ENCODE results near the gene STAP1. TPM values are rescaled to one million over a fixed set of nuclear protein-coding genes. Genes with fewer than 3 reads are reported as not detected.
A peak's percentile ranks its signal among the peaks of the same experiment; 100 is the strongest.

The STAP1 gene
- total and polyA plus RNA-seq, 10 of the 15 experiments (the other 5 are each of a cell fraction or from before 2014, with no cell fraction given), result 4.6 to 19.4 (median 9.4) TPM

DNA sequence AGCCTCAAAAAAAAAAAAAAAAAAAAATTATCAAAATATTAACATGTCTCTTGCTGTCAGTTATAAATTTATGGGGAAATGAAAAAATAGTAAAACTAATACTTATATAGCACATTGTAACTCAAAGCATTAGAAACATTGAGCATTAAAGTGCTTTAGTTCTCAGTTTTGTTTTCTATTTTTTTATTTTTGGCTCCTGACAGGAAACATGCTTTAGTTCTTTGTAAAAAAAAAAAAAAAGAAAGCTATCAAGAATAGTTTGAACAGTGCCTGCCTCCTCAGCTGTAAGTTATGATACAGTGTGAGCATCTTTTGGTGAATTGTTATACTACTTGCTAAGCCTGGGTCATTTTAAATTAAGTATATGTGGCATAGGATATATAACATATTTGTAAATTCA, 8.1 kb upstream of the STAP1 start:
- CTCF ChIA-PET, result interaction anchor here (0.6 to 7.3 kb wide), 17 partner anchors 8 to 681 kb away, joined by 3 to 60 read pairs (median 6); partner anchors contain the start of genes STAP1 and UBA6

DNA sequence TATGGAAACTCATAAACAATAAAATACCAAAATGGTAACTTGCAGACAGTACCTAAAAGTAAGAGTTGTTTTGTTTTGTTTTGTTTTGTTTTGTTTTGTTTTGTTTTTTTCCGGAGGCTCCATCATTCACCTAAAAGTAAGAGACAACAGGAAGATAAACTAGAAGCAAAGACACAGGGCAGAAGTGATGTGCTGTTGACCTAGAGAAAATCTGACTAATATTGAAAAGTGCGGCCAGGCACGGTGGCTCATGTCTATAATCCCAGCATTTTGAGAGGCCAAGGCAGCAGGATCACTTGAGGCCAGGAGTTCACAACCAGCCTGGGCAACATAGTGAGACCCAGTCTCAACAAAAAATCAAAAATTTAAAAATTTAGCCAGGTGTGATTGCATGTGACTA, 7.7 kb upstream of the STAP1 start:
- TF ChIP-seq CHD1 (IDR thresholded peaks at IDR 0.05; ENCODE audit: low read depth, low read length) (no peak), EED (IDR thresholded peaks at IDR 0.05; ENCODE audit: low read depth) (0 out of 2 replicates have a peak, but pooled peaks have one; percentile 16)
- ATAC-seq, result peak; percentile 14; the same call in 1 of the 3 replicates
- Histone ChIP-seq H3K4me1 (ENCODE audit: control insufficient read depth, insufficient read depth, low read length) (peaks cover 4% of the 10 kb centered on the region; the same call in 1 of the 2 replicates), H2AFZ (ENCODE audit: control insufficient read depth, low read depth, low read length) (peak overlapping the region; percentile 61), H3K27me3 (replicated peaks in 1 of 2; ENCODE audit: control insufficient read depth in 2 of 2, insufficient read depth in 2 of 2, low read length in 1 of 2) (no peaks in the 10 kb centered on the region), H3K79me2 (ENCODE audit: control insufficient read depth, insufficient read depth, low read length) (no peaks in the 10 kb centered on the region), H4K20me1 (ENCODE audit: control insufficient read depth, insufficient read depth) (no peaks in the 10 kb centered on the region), H3K27ac (ENCODE audit: control insufficient read depth, insufficient read depth) (peak overlapping the region; percentile 4; the same call in 1 of the 2 replicates), H3K4me2 (ENCODE audit: control insufficient read depth, insufficient read depth) (peak overlapping the region; percentile 38), H3K9ac (ENCODE audit: control insufficient read depth, insufficient read depth, low read length) (peak overlapping the region; percentile 15; the same call in 1 of the 2 replicates), H3K4me3 (no peak overlapping the region), H3K36me3 (ENCODE audit: control insufficient read depth in 2 of 2, insufficient read depth in 2 of 2, low read length in 1 of 2) (no peaks in the 10 kb centered on the region), H3K9me3 (replicated peaks; ENCODE audit: control insufficient read depth, insufficient read depth, low read length) (no peaks in the 10 kb centered on the region)
- CTCF ChIA-PET, result interaction anchor here (0.6 to 7.3 kb wide), 15 partner anchors 8 to 681 kb away, joined by 3 to 60 read pairs (median 6); partner anchors contain the start of genes STAP1 and UBA6
- RAD21 ChIA-PET (ENCODE audit: unreplicated experiment), result interaction anchor here (0.6 to 2.2 kb wide), 10 partner anchors 8 to 802 kb away, joined by 3 to 11 read pairs (median 4); partner anchors contain the start of genes STAP1 and UBA6
- no peak for DNase-seq (ENCODE audit: low read depth, low spot score)
- intact Hi-C loops (cut with micrococcal nuclease; ENCODE audit: unreplicated experiment) (no loop called here), in situ Hi-C loops (cut with MboI) (no loop called here)
- SMC1A ChIA-PET (ENCODE audit: uncharacterized antibody, unreplicated experiment), result interaction anchor here (0.6 to 6.7 kb wide), 15 partner anchors 8 to 625 kb away, joined by 3 to 33 read pairs (median 5); partner anchors contain the start of gene UBA6
- POLR2A ChIA-PET, result interaction anchor here (0.6 to 1.8 kb wide), 6 partner anchors 26 to 201 kb away, joined by 3 to 6 read pairs (median 4); no protein-coding TSS in a partner anchor
- 17% methylated on average over 3 of the region's 3 CpGs for WGBS (ENCODE audit: insufficient coverage, insufficient replicate concordance, low lambda C conversion rate, missing lambda C conversion rate)
- no TSS peak for BruUV-seq (replicated peaks)
- FAIRE-seq, result peak; percentile 88

More for the DNA sequence above, 8.1 kb upstream of the STAP1 start:
- Histone ChIP-seq H3K36me3 (ENCODE audit: control insufficient read depth in 2 of 2, insufficient read depth in 2 of 2, low read length in 1 of 2) (no peaks in the 10 kb centered on the region), H3K9ac (ENCODE audit: control insufficient read depth, insufficient read depth, low read length) (peak overlapping the region; percentile 15; the same call in 1 of the 2 replicates), H3K79me2 (ENCODE audit: control insufficient read depth, insufficient read depth, low read length) (no peaks in the 10 kb centered on the region), H3K9me3 (replicated peaks; ENCODE audit: control insufficient read depth, insufficient read depth, low read length) (no peaks in the 10 kb centered on the region), H3K4me3 (no peak overlapping the region), H3K4me2 (ENCODE audit: control insufficient read depth, insufficient read depth) (peak overlapping the region; percentile 38), H4K20me1 (ENCODE audit: control insufficient read depth, insufficient read depth) (no peaks in the 10 kb centered on the region), H3K27me3 (replicated peaks in 1 of 2; ENCODE audit: control insufficient read depth in 2 of 2, insufficient read depth in 2 of 2, low read length in 1 of 2) (no peaks in the 10 kb centered on the region), H3K27ac (ENCODE audit: control insufficient read depth, insufficient read depth) (peak overlapping the region; percentile 4), H2AFZ (ENCODE audit: control insufficient read depth, low read depth, low read length) (peak overlapping the region; percentile 61), H3K4me1 (ENCODE audit: control insufficient read depth, insufficient read depth, low read length) (peaks cover 4% of the 10 kb centered on the region; the same call in 1 of the 2 replicates)
- BruUV-seq (replicated peaks), result no TSS peak
- TF ChIP-seq TARDBP (IDR thresholded peaks at IDR 0.05; ENCODE audit: borderline replicate concordance) (no peak), POLR2AphosphoS2 (IDR thresholded peaks at IDR 0.05; ENCODE audit: low read depth, low read length) (no peak), NFXL1 (IDR thresholded peaks at IDR 0.05; ENCODE audit: borderline replicate concordance) (no peak), ZNF384 (IDR thresholded peaks at IDR 0.05; ENCODE audit: borderline replicate concordance, low read depth, low read length) (peak; percentile 82), RAD51 (IDR thresholded peaks at IDR 0.05) (no peak), MEF2A (IDR thresholded peaks at IDR 0.05; ENCODE audit: insufficient read depth, low read depth, low read length) (peak; percentile 68), ASH2L (IDR thresholded peaks at IDR 0.05; ENCODE audit: borderline replicate concordance, low read depth) (no peak), MEF2B (IDR thresholded peaks at IDR 0.05; ENCODE audit: partially characterized antibody, poor library complexity, severe bottlenecking) (no peak)
- SMC1A ChIA-PET (ENCODE audit: uncharacterized antibody, unreplicated experiment), result interaction anchor here (0.6 to 6.7 kb wide), 23 partner anchors 9 to 625 kb away, joined by 3 to 33 read pairs (median 5); partner anchors contain the start of gene UBA6
- no peak for DNase-seq (ENCODE audit: low read depth, low spot score)
- RAD21 ChIA-PET (ENCODE audit: unreplicated experiment), result interaction anchor here (0.6 to 2.2 kb wide), 16 partner anchors 9 to 803 kb away, joined by 3 to 11 read pairs (median 4); partner anchors contain the start of genes STAP1 and UBA6
- in situ Hi-C loops (cut with MboI), result no loop called here
- intact Hi-C loops (cut with micrococcal nuclease; ENCODE audit: unreplicated experiment), result no loop called here
- POLR2A ChIA-PET, result interaction anchor here (0.6 to 1.8 kb wide), 7 partner anchors 11 to 202 kb away, joined by 3 to 6 read pairs (median 4); no protein-coding TSS in a partner anchor
- ATAC-seq, result peak; percentile 44
- FAIRE-seq, result no peak

All from GM12878 (cell line).